Measurements from ENCODE around the gene ODF2. TPM values are rescaled to one million over a fixed set of nuclear protein-coding genes. Genes with fewer than 3 reads are reported as not detected.
"Not testable (repeated sequence)": the region's sequence is repeated elsewhere in the genome, so short reads cannot be mapped to it uniquely, and the experiment has no call there.

The ODF2 gene
- total RNA-seq, 1 donor from 2014 or later = 45.0 TPM

- no peak for DNase-seq (ENCODE audit: low spot score, unreplicated experiment)
- H3K27me3 Mint-ChIP-seq = peaks cover 2% of the 10 kb centered on the region
- H3K9me3 Mint-ChIP-seq (ENCODE audit: low read depth) = no peaks in the 10 kb centered on the region
- H3K4me1 Mint-ChIP-seq (ENCODE audit: low read depth) = no peaks in the 10 kb centered on the region
- no peaks in the 10 kb centered on the region for H3K36me3 Mint-ChIP-seq (ENCODE audit: insufficient read depth)
- H3K27ac Mint-ChIP-seq = no peak overlapping the region
- H3K4me3 Mint-ChIP-seq (ENCODE audit: low read depth) = no peak overlapping the region
- TF ChIP-seq, protein P1, sequence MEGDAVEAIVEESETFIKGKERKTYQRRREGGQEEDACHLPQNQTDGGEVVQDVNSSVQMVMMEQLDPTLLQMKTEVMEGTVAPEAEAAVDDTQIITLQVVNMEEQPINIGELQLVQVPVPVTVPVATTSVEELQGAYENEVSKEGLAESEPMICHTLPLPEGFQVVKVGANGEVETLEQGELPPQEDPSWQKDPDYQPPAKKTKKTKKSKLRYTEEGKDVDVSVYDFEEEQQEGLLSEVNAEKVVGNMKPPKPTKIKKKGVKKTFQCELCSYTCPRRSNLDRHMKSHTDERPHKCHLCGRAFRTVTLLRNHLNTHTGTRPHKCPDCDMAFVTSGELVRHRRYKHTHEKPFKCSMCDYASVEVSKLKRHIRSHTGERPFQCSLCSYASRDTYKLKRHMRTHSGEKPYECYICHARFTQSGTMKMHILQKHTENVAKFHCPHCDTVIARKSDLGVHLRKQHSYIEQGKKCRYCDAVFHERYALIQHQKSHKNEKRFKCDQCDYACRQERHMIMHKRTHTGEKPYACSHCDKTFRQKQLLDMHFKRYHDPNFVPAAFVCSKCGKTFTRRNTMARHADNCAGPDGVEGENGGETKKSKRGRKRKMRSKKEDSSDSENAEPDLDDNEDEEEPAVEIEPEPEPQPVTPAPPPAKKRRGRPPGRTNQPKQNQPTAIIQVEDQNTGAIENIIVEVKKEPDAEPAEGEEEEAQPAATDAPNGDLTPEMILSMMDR (IDR thresholded peaks at IDR 0.05; ENCODE audit: unreplicated experiment) = no peak
Observed at GRCh38 chr9:128439273-128439672, 16.5 kb upstream of the ODF2 start.

DNA sequence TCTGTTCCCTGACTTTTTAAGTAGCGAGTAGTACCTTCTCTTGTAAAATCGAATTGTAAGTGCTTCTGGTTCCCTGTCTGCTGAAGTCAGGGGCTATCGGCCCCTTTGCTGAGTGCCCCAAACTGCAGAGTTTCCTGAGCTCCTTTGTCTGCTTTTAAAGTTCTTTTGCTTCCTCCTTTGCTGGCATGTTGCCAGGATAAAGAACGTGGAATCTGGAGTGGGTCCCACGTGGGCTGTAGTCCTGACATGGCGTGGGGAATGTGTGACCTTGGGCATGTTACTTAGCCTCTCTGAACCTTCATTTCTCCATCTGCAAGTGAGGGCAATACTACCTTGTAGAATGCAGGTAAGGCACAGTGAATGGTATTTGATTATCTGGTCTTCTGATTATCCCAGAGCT is 13.7 kb upstream of the ODF2 start:
- Mint-ChIP-seq H3K36me3 (ENCODE audit: insufficient read depth) (no peaks in the 10 kb centered on the region), H3K4me1 (ENCODE audit: low read depth) (no peaks in the 10 kb centered on the region), H3K27ac (no peak overlapping the region), H3K9me3 (ENCODE audit: low read depth) (no peaks in the 10 kb centered on the region), H3K27me3 (peaks cover 12% of the 10 kb centered on the region), H3K4me3 (ENCODE audit: low read depth) (no peak overlapping the region)
- DNase-seq (ENCODE audit: low spot score, unreplicated experiment) = no peak
- TF ChIP-seq, protein P1 (IDR thresholded peaks at IDR 0.05; ENCODE audit: unreplicated experiment) = no peak

DNA sequence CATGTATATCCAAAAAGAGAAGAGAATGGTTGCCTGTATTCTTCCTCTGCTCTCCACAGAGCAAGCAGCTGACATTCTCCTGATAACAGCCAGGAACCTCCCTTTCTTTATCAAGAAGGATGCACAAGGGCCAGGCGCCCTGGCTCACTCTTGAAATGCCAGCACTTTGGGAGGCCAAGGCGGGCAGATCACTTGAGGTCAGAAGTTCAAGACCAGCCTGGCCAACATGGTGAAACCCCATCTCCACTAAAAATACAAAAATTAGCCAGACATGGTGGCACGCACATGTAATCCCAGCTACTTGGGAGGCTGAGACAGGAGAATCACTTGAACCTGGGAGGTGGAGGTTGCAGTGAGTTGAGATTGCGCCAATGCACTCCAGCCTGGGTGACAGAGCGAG is 9.3 kb upstream of the ODF2 start:
- not testable (repeated sequence) for H3K36me3 Mint-ChIP-seq (ENCODE audit: insufficient read depth); H3K27ac Mint-ChIP-seq; H3K9me3 Mint-ChIP-seq (ENCODE audit: low read depth); H3K4me3 Mint-ChIP-seq (ENCODE audit: low read depth); DNase-seq (ENCODE audit: low spot score, unreplicated experiment); H3K4me1 Mint-ChIP-seq (ENCODE audit: low read depth)
- H3K27me3 Mint-ChIP-seq = peaks cover 12% of the 10 kb centered on the region

DNA sequence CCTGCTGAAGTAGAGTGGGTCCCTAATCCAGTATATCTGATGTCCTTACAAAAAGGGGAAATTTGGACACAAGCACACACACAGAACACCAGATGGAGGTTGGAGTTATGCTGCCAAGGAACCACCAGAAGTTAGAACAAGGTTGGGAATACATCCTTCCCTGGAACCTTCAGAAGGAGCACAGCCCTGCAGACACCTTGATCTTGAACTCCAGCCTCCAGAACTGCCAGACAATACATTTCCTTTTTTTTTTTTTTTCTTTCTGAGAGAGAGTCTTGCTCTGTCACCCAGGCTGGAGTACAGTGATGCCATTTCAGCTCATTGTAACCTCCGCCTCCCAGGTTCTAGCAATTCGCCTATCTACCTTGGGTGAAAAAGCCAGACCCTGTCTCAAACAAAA is 7.1 kb upstream of the ODF2 start:
- no peak overlapping the region for H3K4me3 Mint-ChIP-seq (ENCODE audit: low read depth)
- H3K36me3 Mint-ChIP-seq (ENCODE audit: insufficient read depth) = no peaks in the 10 kb centered on the region
- no peak overlapping the region for H3K27ac Mint-ChIP-seq
- TF ChIP-seq, protein P1 (IDR thresholded peaks at IDR 0.05; ENCODE audit: unreplicated experiment) = no peak
- DNase-seq (ENCODE audit: low spot score, unreplicated experiment) = no peak
- H3K9me3 Mint-ChIP-seq (ENCODE audit: low read depth) = no peaks in the 10 kb centered on the region
- peaks cover 10% of the 10 kb centered on the region for H3K27me3 Mint-ChIP-seq
- no peaks in the 10 kb centered on the region for H3K4me1 Mint-ChIP-seq (ENCODE audit: low read depth)

DNA sequence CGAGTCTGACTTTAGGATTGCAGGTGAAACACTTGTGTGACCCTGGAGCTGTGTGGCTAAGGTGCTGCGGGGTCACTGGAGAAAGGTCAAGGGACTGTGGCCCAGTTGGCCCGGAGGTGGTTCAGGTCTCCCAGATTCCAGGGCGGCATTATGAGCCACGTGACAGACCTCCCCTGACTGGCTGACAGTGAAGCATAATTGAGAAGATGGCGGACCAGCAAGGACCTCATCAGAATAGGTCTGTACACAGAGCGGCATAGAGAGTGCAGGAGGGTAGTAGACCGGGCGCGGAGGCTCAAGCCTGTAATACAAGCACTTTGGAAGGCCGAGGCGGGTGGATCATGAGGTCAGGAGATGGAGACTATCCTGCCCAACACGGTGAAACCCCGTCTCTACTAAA is 815 bp upstream of the ODF2 start:
- H3K27ac Mint-ChIP-seq = no peak overlapping the region
- no peaks in the 10 kb centered on the region for H3K27me3 Mint-ChIP-seq
- peaks cover 9% of the 10 kb centered on the region for H3K4me1 Mint-ChIP-seq (ENCODE audit: low read depth)
- no peaks in the 10 kb centered on the region for H3K36me3 Mint-ChIP-seq (ENCODE audit: insufficient read depth)
- H3K9me3 Mint-ChIP-seq (ENCODE audit: low read depth) = no peaks in the 10 kb centered on the region
- TF ChIP-seq, protein P1 (IDR thresholded peaks at IDR 0.05; ENCODE audit: unreplicated experiment) = no peak
- peak overlapping the region; percentile 85 for H3K4me3 Mint-ChIP-seq (ENCODE audit: low read depth)
- DNase-seq (ENCODE audit: low spot score, unreplicated experiment) = no peak

DNA sequence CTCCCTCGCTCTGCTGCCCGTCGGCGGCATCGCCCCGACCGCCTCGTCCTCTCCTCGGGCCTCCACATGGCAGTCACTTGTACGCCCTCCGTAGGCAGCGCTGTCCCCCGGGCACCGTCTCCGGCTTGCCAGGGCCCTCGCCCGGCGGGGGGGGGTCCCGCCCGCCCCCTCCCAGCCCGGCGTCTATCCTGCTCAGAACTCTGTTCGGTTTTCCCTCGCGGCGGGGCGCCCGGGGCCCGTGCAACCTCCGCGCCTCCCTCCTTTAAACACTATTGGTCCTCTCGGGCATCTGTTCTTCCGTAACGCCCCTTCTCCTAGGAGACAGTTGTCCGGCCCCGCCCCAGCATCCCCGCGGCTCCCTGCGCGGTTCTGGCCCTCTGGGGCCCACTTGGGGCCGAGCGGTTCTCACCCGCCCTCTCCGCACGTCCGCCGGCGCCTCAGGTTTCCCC is 831 bp downstream of the ODF2 start:
- H3K4me1 Mint-ChIP-seq (ENCODE audit: low read depth) = peaks cover 9% of the 10 kb centered on the region
- H3K4me3 Mint-ChIP-seq (ENCODE audit: low read depth) = peak overlapping the region; percentile 85
- TF ChIP-seq, protein P1 (IDR thresholded peaks at IDR 0.05; ENCODE audit: unreplicated experiment) = no peak
- H3K27me3 Mint-ChIP-seq = no peaks in the 10 kb centered on the region
- DNase-seq (ENCODE audit: low spot score, unreplicated experiment) = peak; percentile 17
- H3K9me3 Mint-ChIP-seq (ENCODE audit: low read depth) = no peaks in the 10 kb centered on the region
- peaks cover 6% of the 10 kb centered on the region for H3K36me3 Mint-ChIP-seq (ENCODE audit: insufficient read depth)
- peak overlapping the region; percentile 88 for H3K27ac Mint-ChIP-seq

Data from progenitor cell of endocrine pancreas (in vitro differentiated cells).